ENCODE data around the gene GPR26. TPM values are rescaled to one million over a fixed set of nuclear protein-coding genes. Genes with fewer than 3 reads are reported as not detected.

GPR26 gene
- total RNA-seq, 4 donors from 2014 or later: not detected

DNA sequence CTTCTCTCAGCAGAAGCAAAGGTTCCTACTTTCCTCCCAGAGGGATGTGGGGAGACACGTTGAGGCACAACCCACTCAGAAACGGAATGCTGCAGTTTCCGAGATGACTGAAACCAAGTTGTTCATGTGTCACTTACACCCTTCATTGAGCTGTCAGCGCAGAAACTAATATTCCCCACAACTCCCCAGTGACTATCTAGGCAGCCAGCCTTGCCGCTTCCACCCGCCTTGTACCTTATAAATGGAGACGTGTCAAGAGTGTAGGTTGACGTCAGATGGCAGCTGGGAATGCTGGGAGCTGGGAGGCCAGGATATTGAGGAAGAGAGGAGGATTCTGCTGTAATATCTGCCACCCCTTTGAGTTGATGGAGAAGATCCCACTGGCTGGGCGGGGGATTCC is 15.1 kb downstream of the GPR26 start:
- TF ChIP-seq, protein P1, sequence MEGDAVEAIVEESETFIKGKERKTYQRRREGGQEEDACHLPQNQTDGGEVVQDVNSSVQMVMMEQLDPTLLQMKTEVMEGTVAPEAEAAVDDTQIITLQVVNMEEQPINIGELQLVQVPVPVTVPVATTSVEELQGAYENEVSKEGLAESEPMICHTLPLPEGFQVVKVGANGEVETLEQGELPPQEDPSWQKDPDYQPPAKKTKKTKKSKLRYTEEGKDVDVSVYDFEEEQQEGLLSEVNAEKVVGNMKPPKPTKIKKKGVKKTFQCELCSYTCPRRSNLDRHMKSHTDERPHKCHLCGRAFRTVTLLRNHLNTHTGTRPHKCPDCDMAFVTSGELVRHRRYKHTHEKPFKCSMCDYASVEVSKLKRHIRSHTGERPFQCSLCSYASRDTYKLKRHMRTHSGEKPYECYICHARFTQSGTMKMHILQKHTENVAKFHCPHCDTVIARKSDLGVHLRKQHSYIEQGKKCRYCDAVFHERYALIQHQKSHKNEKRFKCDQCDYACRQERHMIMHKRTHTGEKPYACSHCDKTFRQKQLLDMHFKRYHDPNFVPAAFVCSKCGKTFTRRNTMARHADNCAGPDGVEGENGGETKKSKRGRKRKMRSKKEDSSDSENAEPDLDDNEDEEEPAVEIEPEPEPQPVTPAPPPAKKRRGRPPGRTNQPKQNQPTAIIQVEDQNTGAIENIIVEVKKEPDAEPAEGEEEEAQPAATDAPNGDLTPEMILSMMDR (IDR thresholded peaks at IDR 0.05; ENCODE audit: low read depth): no peak

DNA sequence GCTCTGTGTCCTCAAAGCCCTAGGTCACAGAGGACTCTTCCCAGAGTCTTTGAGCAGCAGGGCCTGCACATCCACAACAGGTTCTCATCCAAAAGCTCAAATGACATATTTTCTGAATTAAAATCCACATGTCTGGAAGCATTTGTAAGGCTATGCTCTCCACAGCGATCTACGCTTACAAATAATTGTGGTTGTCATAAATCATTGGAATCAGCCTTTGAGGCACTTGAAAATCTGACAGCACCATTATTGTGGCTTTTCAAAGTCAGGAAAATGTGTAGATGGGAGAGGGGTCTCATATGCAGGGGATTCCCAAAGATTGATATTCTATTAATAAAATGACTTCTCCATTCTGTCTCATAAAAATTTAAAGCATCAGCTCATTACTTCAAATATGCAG is 16.3 kb downstream of the GPR26 start:
- TF ChIP-seq, protein P1 (IDR thresholded peaks at IDR 0.05; ENCODE audit: low read depth): no peak

- TF ChIP-seq, protein P1 (IDR thresholded peaks at IDR 0.05; ENCODE audit: low read depth): no peak
These were observed 17.3 kb downstream of the GPR26 start for GRCh38 chr10:123683459-123683858.

GRCh38 chr10:123683865-123684264 is 17.7 kb downstream of the GPR26 start:
- TF ChIP-seq, protein P1 (IDR thresholded peaks at IDR 0.05; ENCODE audit: low read depth): no peak

DNA sequence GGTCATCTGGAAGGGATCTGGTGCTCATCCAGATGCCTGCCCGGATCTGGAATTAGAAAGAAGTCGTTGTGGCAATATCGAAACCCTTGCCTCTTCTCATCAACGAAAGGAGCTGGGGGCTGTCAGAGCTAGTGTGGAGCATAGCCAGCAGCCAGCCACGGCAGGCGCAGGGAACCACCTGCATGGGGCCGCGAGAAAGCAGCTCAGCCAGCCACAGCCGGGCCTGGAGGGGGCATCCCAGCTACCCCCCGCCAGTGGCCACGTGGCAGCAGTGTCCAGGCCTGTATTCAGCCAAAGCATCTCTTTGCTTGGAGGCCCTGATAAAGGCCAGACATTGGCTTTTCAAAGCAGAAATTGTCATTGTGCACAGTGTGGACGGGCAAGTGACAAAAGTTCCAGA is 19.1 kb downstream of the GPR26 start:
- TF ChIP-seq, protein P1 (IDR thresholded peaks at IDR 0.05; ENCODE audit: low read depth): no peak

DNA sequence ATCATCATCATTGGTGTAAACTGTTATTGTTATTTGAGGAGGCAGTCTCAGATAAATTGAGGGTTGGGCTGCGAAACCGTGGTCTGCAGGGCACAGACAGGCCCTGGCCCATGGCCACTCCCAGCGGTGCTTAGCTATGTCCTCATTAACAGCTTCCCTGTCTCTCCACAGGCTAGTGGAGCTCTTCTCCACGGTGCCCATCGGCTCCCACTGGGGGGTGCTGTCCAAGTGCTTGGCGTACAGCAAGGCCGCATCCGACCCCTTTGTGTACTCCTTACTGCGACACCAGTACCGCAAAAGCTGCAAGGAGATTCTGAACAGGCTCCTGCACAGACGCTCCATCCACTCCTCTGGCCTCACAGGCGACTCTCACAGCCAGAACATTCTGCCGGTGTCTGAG is 21.6 kb downstream of the GPR26 start:
- TF ChIP-seq, protein P1 (IDR thresholded peaks at IDR 0.05; ENCODE audit: low read depth): no peak

- TF ChIP-seq, protein P1 (IDR thresholded peaks at IDR 0.05; ENCODE audit: low read depth): no peak
These were observed 23.7 kb downstream of the GPR26 start for GRCh38 chr10:123689880-123690279.
